Ovary (tissue), 9 donors: ENCODE data around the gene PPP1R9A. TPM values are rescaled to one million over a fixed set of nuclear protein-coding genes. Genes with fewer than 3 reads are reported as not detected.

Source experiments
- DNase-seq, 5 donors: peaks; one replicate each; pipeline ENCODE4 v3.0.0-alpha.2; 2019 to 2020
- H3K27ac ChIP-seq, 2 donors: fragments of 200-600 bp; one replicate each; pipeline versions ENCODE4 v1.5.1 to v1.8.0; 2019 to 2022
- H3K27me3 ChIP-seq: fragments of 200-600 bp; one replicate; pipeline ENCODE4 v1.8.0; 2022
- H3K36me3 ChIP-seq: fragments of 200-600 bp; sonication (generic); one replicate; pipeline ENCODE4 v1.5.1; 2019
- H3K4me1 ChIP-seq: one replicate; pipeline ENCODE4 v1.8.1; 2013; ENCODE audit warnings: mild to moderate bottlenecking, moderate library complexity; ENCODE audit not compliant: insufficient read depth
- H3K4me3 ChIP-seq: fragments of 200-600 bp; sonication (generic); one replicate; pipeline ENCODE4 v1.5.1; 2017
- H3K9me3 ChIP-seq, 2 donors: fragments of 200-600 bp in 1 of 2; sonication (generic) in 1 of 2; one replicate each; pipeline versions ENCODE4 v1.5.1 to v1.8.1; 2013 to 2019; ENCODE audit warnings: mild to moderate bottlenecking in 1 of 2, moderate library complexity in 1 of 2
- CTCF ChIP-seq, 3 donors: fragments of 450-650 bp in 2 of 3; fragments of 200-600 bp in 1 of 3; IDR thresholded peaks; one replicate each; pipeline versions ENCODE4 v1.5.1 to v1.8.0; 2016 to 2022; ENCODE audit warnings: antibody characterized with exemption in 3 of 3, mild to moderate bottlenecking in 1 of 3
- EP300 ChIP-seq: sonication (generic); formaldehyde crosslinking; IDR thresholded peaks from one replicate; pipeline ENCODE4 v1.6.1; 2017; ENCODE audit warnings: antibody characterized with exemption
- POLR2A ChIP-seq: fragments of 450-650 bp; IDR thresholded peaks from one replicate; pipeline ENCODE4 v1.6.1; 2017; ENCODE audit warnings: antibody characterized with exemption, mild to moderate bottlenecking, moderate library complexity
- WGBS, 3 donors: extraction: QIAGEN DNeasy Blood & Tissue Kit in 1 of 3; methylation state at CpG; one replicate each; pipeline versions ENCODE4 v1.1.5 to v1.1.7; 2013 to 2017; 5-methylcytosine and 5-hydroxymethylcytosine counted together
- intact Hi-C, 4 donors: fragments of 100-400 bp; cut with DNase I; formaldehyde crosslinking; loops; one replicate each; pipeline versions ENCODE4 v1.11.0 to v1.15.1; 2022 to 2023
- polyA plus RNA-seq, 2 donors: library from polyadenylated mRNA; stranded (reverse); fragments of 200-250 nt in 1 of 2; fragments of 350-450 nt in 1 of 2; fragmentation: Illumina TruSeq in 1 of 2; extraction: RNeasy Lipid Tissue Mini Kit (QIAGEN cat#74804) in 1 of 2; gene quantifications; one replicate each; pipeline ENCODE4 v1.2.3, GENCODE V29; 2013 to 2014
- total RNA-seq, 7 donors: library from RNA; depleted of rRNA in 2 of 7; stranded (reverse); fragments of >200 nt in 2 of 7; fragmentation: NEBNext Ultra II Directional in 3 of 7; extraction: Animal tissue kit (Norgen Biotek cat#: 25700) in 3 of 7; gene quantifications; one replicate each; pipeline versions ENCODE4 v1.1.0 to v1.2.4, GENCODE V29; 2016 to 2023
- donor health status: DM: no; HTN: no; CAD: no; lungs with moderate emphysema.
- donor health status: DM: no; HTN: no; CAD: no.
- donor health status: Bipolar disorder and iron deficiency.
- donor health status: DM: yes; HTN: yes; CAD: no.
- donor health status: DM: no; HTN: no; CAD: no.
- donor health status: DM: yes; HTN: yes; CAD: no.

The PPP1R9A gene
- total and polyA plus RNA-seq, 9 donors, result 2.4 to 32.2 (median 11.2) TPM

- no peaks in the 10 kb centered on the region for H3K9me3 ChIP-seq
- no peaks in the 10 kb centered on the region for H3K36me3 ChIP-seq
- intact Hi-C loops, result no loop called here
- no peak overlapping the region for H3K4me3 ChIP-seq
- DNase-seq, result no peak
- H3K4me1 ChIP-seq, result no peaks in the 10 kb centered on the region
- no peak overlapping the region for H3K27ac ChIP-seq
- TF ChIP-seq CTCF (IDR thresholded peaks at IDR 0.05) (no peak), POLR2A (no peak), EP300 (no peak)
- H3K27me3 ChIP-seq, result no peaks in the 10 kb centered on the region
These were observed 9.1 kb upstream of the PPP1R9A start for GRCh38 chr7:94898340-94898739.

GRCh38 chr7:94901981-94902380 lies 5.4 kb upstream of the PPP1R9A start:
- Histone ChIP-seq H3K4me3 (no peak overlapping the region), H3K27ac (no peak overlapping the region), H3K4me1 (no peaks in the 10 kb centered on the region), H3K36me3 (no peaks in the 10 kb centered on the region), H3K9me3 (no peaks in the 10 kb centered on the region), H3K27me3 (no peaks in the 10 kb centered on the region)
- WGBS, 3 donors, result 66 to 82% (median 73%) methylated on average over 3 of the region's 3 CpGs
- TF ChIP-seq EP300 (no peak), POLR2A (no peak), CTCF (IDR thresholded peaks at IDR 0.05) (no peak)
- intact Hi-C loops, result no loop called here
- DNase-seq, result no peak

- TF ChIP-seq CTCF (IDR thresholded peaks at IDR 0.05), result no peak
- H3K9me3 ChIP-seq, result no peaks in the 10 kb centered on the region
- intact Hi-C loops, result no loop called here
- peaks cover 3% of the 10 kb centered on the region for H3K4me1 ChIP-seq
- H3K27me3 ChIP-seq, result no peaks in the 10 kb centered on the region
- DNase-seq, result no peak
- no peak overlapping the region for H3K27ac ChIP-seq
- H3K4me3 ChIP-seq, result no peak overlapping the region
- no peaks in the 10 kb centered on the region for H3K36me3 ChIP-seq
These were observed 3.4 kb upstream of the PPP1R9A start for GRCh38 chr7:94903971-94904370.

- Histone ChIP-seq H3K27ac (no peak overlapping the region), H3K36me3 (no peaks in the 10 kb centered on the region), H3K4me1 (peaks cover 3% of the 10 kb centered on the region), H3K27me3 (no peaks in the 10 kb centered on the region), H3K9me3 (no peaks in the 10 kb centered on the region), H3K4me3 (no peak overlapping the region)
- no peak for DNase-seq
- WGBS, 3 donors, result 87 to 96% (median 93%) methylated on average over 1 of the region's 1 CpG
- TF ChIP-seq CTCF (IDR thresholded peaks at IDR 0.05), result no peak
- TF ChIP-seq POLR2A, result no peak
- no peak for TF ChIP-seq EP300
- intact Hi-C loops, result no loop called here
These were observed 2.4 kb upstream of the PPP1R9A start for GRCh38 chr7:94904982-94905381.
